ENCODE results near the gene C2orf69. TPM values are rescaled to one million over a fixed set of nuclear protein-coding genes. Genes with fewer than 3 reads are reported as not detected.
A peak's percentile ranks its signal among the peaks of the same experiment; 100 is the strongest.

The C2orf69 gene
- total RNA-seq (10 to 100 TPM; 13.0 to 21.6 (median 15.8) TPM), polyA plus RNA-seq (10 to 100 TPM in 1 of 3 donors, 1 to 10 TPM in 2; 8.0 to 11.2 (median 8.2) TPM)
- long read RNA-seq, donor 1, transcript C2orf69-201 (2 exons, 3,728 nt) = major isoform, 28 of 29 reads
- long read RNA-seq, donor 1, partial matches to known transcripts = 0 of 29 reads
- long read RNA-seq, donor 1, other reads (novel, unspliced or antisense) = 1 of 29 reads
- long read RNA-seq, donor 2, transcript C2orf69-201 (2 exons, 3,728 nt) = major isoform, 109 of 119 reads
- long read RNA-seq, donor 2, partial matches to known transcripts = 1 of 119 reads
- long read RNA-seq, donor 2, other reads (novel, unspliced or antisense) = 9 of 119 reads

GRCh38 chr2:199911052-199911876 lies at the start of gene C2orf69:
Gene C2orf69, plus strand, starts transcription at chr2:199911293. Its CDS starts 146 bp downstream, at chr2:199911439.
- Histone ChIP-seq H3K4me1 (peaks cover 27% of the 10 kb centered on the region), H3K27me3 (ENCODE audit: insufficient read depth in 3 of 3, low read length in 2 of 3) (no peaks in the 10 kb centered on the region), H3K4me3 (peak within 1 kb of the TSS; percentile 87), H3K36me3 (ENCODE audit: insufficient read depth in 1 of 2, low read depth in 1 of 2) (peaks cover 0 to 4% of the 10 kb centered on the region in 2 donors), H3K27ac (peak within 1 kb of the TSS; percentile 98), H3K9me3 (no peaks in the 10 kb centered on the region)
- intact Hi-C loops (cut with DNase I) = loop anchor here in 1 of 2 donors (5.0 kb wide), 1 partner anchor 59 kb away; the partner anchor contains the start of gene FTCDNL1
- ATAC-seq (peak; percentile 99), DNase-seq (peak; percentile 94 to 97)
- TF ChIP-seq CTCF (IDR thresholded peaks at IDR 0.05) = peak; percentile 3
- 0% methylated on average over 84 to 85 of the region's 85 CpGs for WGBS, 3 donors

GRCh38 chr2:199862788-199863187 lies 48.3 kb upstream of the C2orf69 start:
- ATAC-seq = peak; percentile 86 to 98 (median 96)
- H3K27ac ChIP-seq = peak overlapping the region; percentile 62
- H3K36me3 ChIP-seq (ENCODE audit: insufficient read depth in 1 of 2, low read depth in 1 of 2) = no peaks in the 10 kb centered on the region
- WGBS, 3 donors = 28 to 37% (median 33%) methylated on average over 3 of the region's 3 CpGs
- DNase-seq = no peak
- H3K4me3 ChIP-seq = no peak overlapping the region
- intact Hi-C loops (cut with DNase I) = no loop called here
- H3K4me1 ChIP-seq = peaks cover 9% of the 10 kb centered on the region
- no peak for TF ChIP-seq CTCF (IDR thresholded peaks at IDR 0.05)
- H3K27me3 ChIP-seq (ENCODE audit: insufficient read depth in 3 of 3, low read length in 2 of 3) = no peaks in the 10 kb centered on the region
- no peaks in the 10 kb centered on the region for H3K9me3 ChIP-seq

GRCh38 chr2:199865905-199866304 lies 45.2 kb upstream of the C2orf69 start:
- no peaks in the 10 kb centered on the region for H3K9me3 ChIP-seq
- TF ChIP-seq CTCF (IDR thresholded peaks at IDR 0.05) = no peak
- H3K36me3 ChIP-seq (ENCODE audit: insufficient read depth in 1 of 2, low read depth in 1 of 2) = no peaks in the 10 kb centered on the region
- WGBS, 3 donors = 94 to 97% (median 95%) methylated on average over 4 of the region's 4 CpGs
- H3K27me3 ChIP-seq (ENCODE audit: insufficient read depth in 3 of 3, low read length in 2 of 3) = no peaks in the 10 kb centered on the region
- H3K4me1 ChIP-seq = peaks cover 9% of the 10 kb centered on the region
- no peak overlapping the region for H3K4me3 ChIP-seq
- no peak for ATAC-seq
- no peak for DNase-seq
- H3K27ac ChIP-seq = no peak overlapping the region
- intact Hi-C loops (cut with DNase I) = no loop called here

GRCh38 chr2:199868431-199869226 lies 42.5 kb upstream of the C2orf69 start:
- H3K4me1 ChIP-seq = no peaks in the 10 kb centered on the region
- peak overlapping the region; percentile 50 for H3K4me3 ChIP-seq
- ATAC-seq (peak in 3 of 4 donors; percentile 71 to 88 (median 83)), DNase-seq (no peak)
- TF ChIP-seq CTCF (IDR thresholded peaks at IDR 0.05) = no peak
- H3K9me3 ChIP-seq = no peaks in the 10 kb centered on the region
- WGBS, 3 donors = 27 to 60% (median 31%) methylated on average over 5 of the region's 5 CpGs
- H3K27me3 ChIP-seq (ENCODE audit: insufficient read depth in 3 of 3, low read length in 2 of 3) = no peaks in the 10 kb centered on the region
- no peaks in the 10 kb centered on the region for H3K36me3 ChIP-seq (ENCODE audit: insufficient read depth in 1 of 2, low read depth in 1 of 2)
- intact Hi-C loops (cut with DNase I) = no loop called here
- peak overlapping the region; percentile 82 for H3K27ac ChIP-seq
